Measurements from ENCODE around the gene CFAP97.

- TF ChIP-seq CTCF (optimal IDR thresholded peaks at IDR 0.05 in 1 of 3, IDR thresholded peaks at IDR 0.05 in 1 of 3, conservative IDR thresholded peaks at IDR 0.05 in 1 of 3; ENCODE audit: extremely low read depth in 1 of 3, insufficient read depth in 2 of 3, low read length in 3 of 3) (no peak), EZH2 (IDR thresholded peaks at IDR 0.05; ENCODE audit: low read length) (no peak)
Measured at GRCh38 chr4:185247151-185247550, 43.4 kb upstream of the CFAP97 start.

Measured in keratinocyte (primary cell).